RWPE2 (cell line): ENCODE results near the gene PNMA8B.

ENCODE experiments used
- ATAC-seq: fragments of 200-7000 bp; cut with Tn5 transposase; 3 replicates; pipeline ENCODE4 v1.9.1; 2021; ENCODE audit warnings: low read depth
- DNase-seq: peaks from one replicate; pipeline ENCODE4 v3.0.0-alpha.2; 2020; ENCODE audit warnings: low spot score
- H3K27ac ChIP-seq: fragments of 450-650 bp; 2 replicates; pipeline ENCODE4 v1.5.1; 2017; ENCODE audit warnings: mild to moderate bottlenecking; ENCODE audit not compliant: poor library complexity, severe bottlenecking
- H3K27me3 ChIP-seq: fragments of 250-450 bp; sonication (Bioruptor Pico); 2 replicates; pipeline ENCODE4 v1.5.1; 2021; ENCODE audit warnings: mild to moderate bottlenecking, moderate library complexity; ENCODE audit not compliant: insufficient read depth, poor library complexity, severe bottlenecking
- H3K36me3 ChIP-seq: fragments of 250-450 bp; sonication (Bioruptor Pico); 2 replicates; pipeline ENCODE4 v1.5.1; 2020; ENCODE audit warnings: low read depth, mild to moderate bottlenecking, moderate library complexity
- H3K4me1 ChIP-seq: fragments of 250-450 bp; sonication (Bioruptor Pico); 2 replicates; pipeline ENCODE4 v1.5.1; 2021; ENCODE audit warnings: mild to moderate bottlenecking, moderate library complexity; ENCODE audit not compliant: insufficient read depth, poor library complexity, severe bottlenecking
- H3K4me3 ChIP-seq: fragments of 250-450 bp; sonication (Bioruptor Pico); 2 replicates; pipeline ENCODE4 v1.5.1; 2021; ENCODE audit warnings: mild to moderate bottlenecking, moderate library complexity; ENCODE audit not compliant: severe bottlenecking
- H3K9me3 ChIP-seq: fragments of 250-450 bp; sonication (Bioruptor Pico); 2 replicates; pipeline ENCODE4 v1.5.1; 2021; ENCODE audit warnings: mild to moderate bottlenecking, moderate library complexity; ENCODE audit not compliant: severe bottlenecking
- CTCF ChIP-seq: fragments of 450-650 bp; IDR thresholded peaks from one replicate; pipeline ENCODE4 v1.5.1; 2017; ENCODE audit warnings: mild to moderate bottlenecking, moderate library complexity; ENCODE audit not compliant: poor library complexity, severe bottlenecking

The PNMA8B gene

GRCh38 chr19:46472592-46472991 is 23.1 kb downstream of the PNMA8B start:
- Histone ChIP-seq H3K4me1 (peaks cover 10% of the 10 kb centered on the region), H3K36me3 (no peaks in the 10 kb centered on the region), H3K27ac (no peak overlapping the region), H3K4me3 (no peak overlapping the region), H3K9me3 (no peaks in the 10 kb centered on the region), H3K27me3 (no peaks in the 10 kb centered on the region)
- DNase-seq: no peak
- no peak for ATAC-seq
- TF ChIP-seq CTCF: no peak

GRCh38 chr19:46471811-46472543 is 23.7 kb downstream of the PNMA8B start:
- no peaks in the 10 kb centered on the region for H3K36me3 ChIP-seq
- H3K4me1 ChIP-seq: peaks cover 14% of the 10 kb centered on the region
- no peak for TF ChIP-seq CTCF
- no peaks in the 10 kb centered on the region for H3K27me3 ChIP-seq
- ATAC-seq (no peak), DNase-seq (no peak)
- no peaks in the 10 kb centered on the region for H3K9me3 ChIP-seq
- peak overlapping the region; percentile 32 for H3K4me3 ChIP-seq
- H3K27ac ChIP-seq: no peak overlapping the region

GRCh38 chr19:46471116-46471733 is 24.4 kb downstream of the PNMA8B start, which contains the start of gene PNMA8A:
PNMA8A (minus strand) TSS chr19:46471563; CDS start chr19:46471035, 528 bp downstream.
- ATAC-seq (peak; percentile 26; the same call in 2 of the 3 replicates), DNase-seq (no peak)
- Histone ChIP-seq H3K27me3 (no peaks in the 10 kb centered on the region), H3K4me3 (peak within 1 kb of the TSS; percentile 32), H3K9me3 (no peaks in the 10 kb centered on the region), H3K4me1 (peaks cover 22% of the 10 kb centered on the region), H3K36me3 (no peaks in the 10 kb centered on the region), H3K27ac (no peak within 1 kb of the TSS)
- TF ChIP-seq CTCF: no peak

GRCh38 chr19:46470376-46470775 is 25.3 kb downstream of the PNMA8B start:
- Histone ChIP-seq H3K27me3 (no peaks in the 10 kb centered on the region), H3K36me3 (no peaks in the 10 kb centered on the region), H3K9me3 (no peaks in the 10 kb centered on the region), H3K27ac (no peak overlapping the region), H3K4me1 (peaks cover 22% of the 10 kb centered on the region), H3K4me3 (no peak overlapping the region)
- TF ChIP-seq CTCF: no peak
- DNase-seq (no peak), ATAC-seq (no peak)

GRCh38 chr19:46469541-46470185 is 26.0 kb downstream of the PNMA8B start:
- H3K9me3 ChIP-seq: no peaks in the 10 kb centered on the region
- no peaks in the 10 kb centered on the region for H3K36me3 ChIP-seq
- no peak for ATAC-seq
- peaks cover 22% of the 10 kb centered on the region for H3K4me1 ChIP-seq
- H3K27me3 ChIP-seq: no peaks in the 10 kb centered on the region
- no peak for TF ChIP-seq CTCF
- no peak overlapping the region for H3K4me3 ChIP-seq
- DNase-seq: no peak
- no peak overlapping the region for H3K27ac ChIP-seq
